Nephron (organoid): ENCODE data around the gene TMIGD1.

Experiments
- H3K27ac Mint-ChIP-seq, 3 experiments: 2 replicates each; pipeline ENCODE4 v1.8.0; 2020; ENCODE audit warnings: mixed read lengths in 3 of 3, mild to moderate bottlenecking in 2 of 3, moderate library complexity in 1 of 3
- H3K27me3 Mint-ChIP-seq: 2 replicates; pipeline ENCODE4 v1.8.0; 2021; ENCODE audit warnings: low read depth, mild to moderate bottlenecking, moderate library complexity, mixed read lengths
- H3K36me3 Mint-ChIP-seq: 2 replicates; pipeline ENCODE4 v1.8.0; 2020; ENCODE audit warnings: low read depth, mixed read lengths
- H3K4me1 Mint-ChIP-seq: 2 replicates; pipeline ENCODE4 v1.8.0; 2020; ENCODE audit warnings: mixed read lengths
- H3K4me3 Mint-ChIP-seq, 3 experiments: 2 replicates each; pipeline ENCODE4 v1.8.0; 2020; ENCODE audit warnings: mild to moderate bottlenecking in 3 of 3, mixed read lengths in 3 of 3, moderate library complexity in 2 of 3
- H3K9me3 Mint-ChIP-seq: 2 replicates; pipeline ENCODE4 v1.8.0; 2020; ENCODE audit warnings: mixed read lengths
- CTCF ChIP-seq, 3 experiments: fragments of 200-600 bp; sonication (generic); IDR thresholded peaks; one replicate each; pipeline ENCODE4 v1.5.0; 2021; ENCODE audit warnings: antibody characterized with exemption in 3 of 3; ENCODE audit not compliant: unreplicated experiment in 3 of 3

TMIGD1 gene

DNA sequence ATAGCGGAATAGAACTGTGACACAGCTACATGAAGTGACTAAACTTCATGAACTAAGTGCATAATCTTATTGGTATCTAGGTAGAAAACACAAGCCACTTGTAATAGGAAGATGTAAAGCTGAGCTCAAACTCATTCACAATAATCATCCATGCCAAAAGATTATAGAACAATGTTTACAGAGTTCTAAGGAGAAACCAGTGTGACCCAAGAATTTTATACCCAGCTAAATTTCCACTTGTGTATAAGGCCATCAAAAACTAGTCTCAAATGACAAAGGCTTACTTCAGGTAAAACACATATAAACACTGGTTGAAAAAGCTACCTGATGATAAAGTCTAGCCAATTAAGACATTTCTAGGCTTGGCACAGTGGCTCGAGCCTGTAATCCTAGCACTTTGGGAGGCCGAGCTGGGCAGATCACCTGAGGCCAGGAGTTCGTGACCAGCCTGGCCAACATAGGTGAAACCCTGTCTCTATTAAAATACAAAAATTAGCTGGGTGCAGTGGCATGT lies 28.0 kb upstream of the TMIGD1 start:
- H3K36me3 Mint-ChIP-seq, result no peaks in the 10 kb centered on the region
- TF ChIP-seq CTCF (IDR thresholded peaks at IDR 0.05; ENCODE audit: unreplicated experiment in 3 of 3), result no peak
- H3K27ac Mint-ChIP-seq, result no peak overlapping the region
- no peaks in the 10 kb centered on the region for H3K4me1 Mint-ChIP-seq
- H3K27me3 Mint-ChIP-seq, result no peaks in the 10 kb centered on the region
- no peak overlapping the region for H3K4me3 Mint-ChIP-seq
- H3K9me3 Mint-ChIP-seq, result peaks cover 10% of the 10 kb centered on the region

DNA sequence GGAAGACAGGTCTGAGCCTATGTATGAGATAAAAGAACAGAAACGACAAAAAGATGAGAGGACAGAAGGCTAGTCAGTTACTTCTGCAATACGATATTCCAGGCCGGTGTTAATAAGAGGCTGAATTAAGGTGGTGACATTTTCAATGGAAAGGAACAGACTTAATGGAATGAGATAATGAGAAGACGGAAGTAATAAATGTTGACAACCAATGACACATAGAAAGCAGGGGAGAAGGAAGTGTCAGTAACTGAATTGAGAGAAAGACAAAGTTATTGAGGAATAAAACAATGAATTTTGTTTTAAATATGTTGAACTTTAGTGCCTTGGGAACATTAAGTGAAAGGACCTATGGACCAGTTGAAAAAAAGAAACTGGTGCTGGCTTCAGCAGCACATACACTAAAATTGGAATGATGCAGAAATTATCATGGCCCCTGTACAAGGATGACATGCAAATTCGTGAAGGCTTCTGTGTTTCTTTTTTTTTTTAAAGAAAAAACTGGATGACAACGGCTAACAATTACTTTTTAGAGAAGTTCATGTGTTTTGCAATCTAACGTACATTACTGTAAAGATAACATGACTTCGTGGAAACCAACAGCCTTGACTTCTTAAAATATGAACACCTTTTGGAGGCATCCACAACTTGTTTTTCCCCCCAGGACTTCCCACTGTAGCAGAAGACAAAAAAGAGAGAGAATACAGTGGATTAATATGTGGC lies 26.4 kb upstream of the TMIGD1 start:
- no peak for TF ChIP-seq CTCF (IDR thresholded peaks at IDR 0.05; ENCODE audit: unreplicated experiment in 3 of 3)
- no peaks in the 10 kb centered on the region for H3K27me3 Mint-ChIP-seq
- H3K27ac Mint-ChIP-seq, result no peak overlapping the region
- peaks cover 7% of the 10 kb centered on the region for H3K9me3 Mint-ChIP-seq
- H3K4me3 Mint-ChIP-seq, result no peak overlapping the region
- no peaks in the 10 kb centered on the region for H3K4me1 Mint-ChIP-seq
- no peaks in the 10 kb centered on the region for H3K36me3 Mint-ChIP-seq

DNA sequence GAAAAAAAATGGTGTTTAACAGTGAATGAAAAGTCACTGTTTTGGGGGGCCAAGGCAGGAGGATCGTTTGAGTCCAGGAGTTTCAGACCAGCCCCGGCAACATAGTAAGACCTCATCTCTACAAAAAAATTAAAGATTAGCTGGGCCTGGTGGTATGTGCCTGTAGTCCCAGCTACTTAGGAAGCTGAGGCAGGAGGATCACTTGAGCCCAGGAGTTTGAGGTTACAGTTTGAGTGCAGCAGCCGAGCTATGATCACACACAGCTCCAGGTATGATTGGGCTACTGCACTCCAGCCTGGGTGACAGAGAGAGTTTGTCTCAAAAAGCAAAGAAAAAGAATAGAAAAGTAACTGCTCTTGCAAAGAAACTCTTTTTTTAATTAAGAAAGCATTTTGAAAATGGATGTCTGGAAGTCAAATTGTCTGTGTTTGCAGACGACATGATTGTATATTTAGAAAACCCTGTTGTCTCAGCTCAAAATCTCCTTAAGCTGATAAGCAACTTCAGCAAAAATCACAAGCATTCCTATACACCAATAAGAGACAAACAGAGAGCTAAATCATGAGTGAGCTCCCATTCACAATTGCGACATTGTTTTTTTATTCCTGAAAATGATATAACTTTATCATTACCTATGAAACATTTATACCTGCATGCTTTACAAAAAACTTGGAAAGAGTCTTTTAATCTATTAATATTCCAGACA lies 24.4 kb upstream of the TMIGD1 start:
- Mint-ChIP-seq H3K36me3 (no peaks in the 10 kb centered on the region), H3K27me3 (no peaks in the 10 kb centered on the region), H3K9me3 (peaks cover 10% of the 10 kb centered on the region), H3K4me3 (no peak overlapping the region), H3K4me1 (no peaks in the 10 kb centered on the region), H3K27ac (no peak overlapping the region)
- TF ChIP-seq CTCF (IDR thresholded peaks at IDR 0.05; ENCODE audit: unreplicated experiment in 3 of 3), result no peak

DNA sequence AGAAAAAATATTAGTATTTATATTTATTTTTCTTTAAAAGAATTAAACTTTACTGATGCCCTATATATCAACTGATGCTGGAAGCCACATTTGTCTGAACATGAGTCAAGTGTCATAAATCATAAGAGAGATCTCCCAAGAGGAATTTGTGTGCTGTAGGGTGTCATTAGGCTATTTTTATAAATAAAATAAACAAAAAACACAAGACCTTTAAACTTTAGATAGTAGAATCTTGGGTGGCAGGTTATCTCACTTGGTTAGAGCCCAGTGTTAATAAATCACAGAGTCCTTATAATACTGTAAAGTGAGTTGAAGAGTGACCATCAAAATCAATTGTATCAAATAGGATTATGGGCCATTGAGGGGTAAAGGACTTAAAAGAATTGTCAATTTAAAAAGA lies 23.6 kb upstream of the TMIGD1 start:
- Mint-ChIP-seq H3K27me3 (no peaks in the 10 kb centered on the region), H3K4me3 (no peak overlapping the region), H3K9me3 (peaks cover 10% of the 10 kb centered on the region), H3K36me3 (no peaks in the 10 kb centered on the region), H3K27ac (no peak overlapping the region), H3K4me1 (no peaks in the 10 kb centered on the region)
- TF ChIP-seq CTCF (IDR thresholded peaks at IDR 0.05; ENCODE audit: unreplicated experiment in 3 of 3), result no peak

DNA sequence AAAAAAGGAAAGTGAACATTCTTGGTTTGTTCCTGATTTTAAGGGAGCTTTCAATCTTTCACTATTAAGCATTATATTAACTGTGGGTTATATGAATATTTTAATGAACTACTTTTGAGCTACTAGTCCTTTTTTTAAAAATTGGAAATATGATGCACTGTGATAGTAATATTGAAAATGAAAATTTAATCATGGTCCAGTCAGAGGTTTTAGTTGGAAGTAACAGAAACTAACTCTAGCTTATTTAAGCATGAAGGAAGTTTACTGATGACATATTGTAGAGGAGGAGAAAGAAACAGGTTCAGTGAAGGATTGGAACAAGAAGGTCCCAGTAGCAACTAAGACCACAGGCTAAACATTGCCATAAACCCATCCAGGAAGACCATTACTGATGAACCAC lies 20.8 kb upstream of the TMIGD1 start:
- Mint-ChIP-seq H3K4me1 (no peaks in the 10 kb centered on the region), H3K27ac (no peak overlapping the region), H3K4me3 (no peak overlapping the region), H3K9me3 (peaks cover 7% of the 10 kb centered on the region), H3K36me3 (no peaks in the 10 kb centered on the region), H3K27me3 (no peaks in the 10 kb centered on the region)
- no peak for TF ChIP-seq CTCF (IDR thresholded peaks at IDR 0.05; ENCODE audit: unreplicated experiment in 3 of 3)
